ENCODE data around the gene PNP.
A peak's percentile ranks its signal among the peaks of the same experiment; 100 is the strongest.

The PNP gene

DNA sequence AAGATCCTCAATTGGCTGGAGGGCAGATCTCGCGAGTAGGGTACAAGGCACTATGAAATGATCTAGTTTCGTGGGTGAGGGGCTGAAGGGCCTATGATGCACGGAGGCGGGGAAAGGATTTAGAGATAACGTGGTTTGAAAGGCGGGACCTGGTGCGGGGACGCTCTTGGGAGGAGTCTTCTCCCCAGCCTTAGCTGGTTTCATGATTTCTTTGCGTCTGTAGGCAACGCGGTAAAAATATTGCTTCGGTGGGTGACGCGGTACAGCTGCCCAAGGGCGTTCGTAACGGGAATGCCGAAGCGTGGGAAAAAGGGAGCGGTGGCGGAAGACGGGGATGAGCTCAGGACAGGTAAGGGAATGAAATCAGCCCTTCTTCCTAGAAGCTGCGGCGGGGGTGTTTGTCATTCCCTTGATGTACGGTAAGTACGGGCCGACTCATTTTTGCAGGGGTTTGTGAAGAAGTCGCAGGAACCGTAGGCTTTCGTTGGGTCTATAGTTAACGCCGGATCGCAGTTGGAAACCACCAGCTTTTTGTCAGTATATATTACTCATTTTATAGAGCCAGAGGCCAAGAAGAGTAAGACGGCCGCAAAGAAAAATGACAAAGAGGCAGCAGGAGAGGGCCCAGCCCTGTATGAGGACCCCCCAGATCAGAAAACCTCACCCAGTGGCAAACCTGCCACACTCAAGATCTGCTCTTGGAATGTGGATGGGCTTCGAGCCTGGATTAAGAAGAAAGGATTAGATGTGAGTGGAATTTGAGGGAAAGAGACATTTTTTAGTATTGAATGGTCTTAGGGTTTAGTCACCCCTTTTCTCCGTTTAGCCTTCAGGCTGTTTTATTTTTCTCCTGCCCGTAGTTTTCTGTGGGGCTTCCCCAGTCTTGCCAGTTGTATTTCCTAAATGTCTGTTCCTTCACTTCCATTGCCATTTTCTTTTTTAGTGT lies 13.6 kb upstream of the PNP start:
- DNase-seq: no peak

DNA sequence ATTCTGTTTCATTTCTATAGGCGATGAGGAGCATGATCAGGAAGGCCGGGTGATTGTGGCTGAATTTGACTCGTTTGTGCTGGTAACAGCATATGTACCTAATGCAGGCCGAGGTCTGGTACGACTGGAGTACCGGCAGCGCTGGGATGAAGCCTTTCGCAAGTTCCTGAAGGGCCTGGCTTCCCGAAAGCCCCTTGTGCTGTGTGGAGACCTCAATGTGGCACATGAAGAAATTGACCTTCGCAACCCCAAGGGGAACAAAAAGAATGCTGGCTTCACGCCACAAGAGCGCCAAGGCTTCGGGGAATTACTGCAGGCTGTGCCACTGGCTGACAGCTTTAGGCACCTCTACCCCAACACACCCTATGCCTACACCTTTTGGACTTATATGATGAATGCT lies 12.2 kb upstream of the PNP start:
- no peak for DNase-seq

DNA sequence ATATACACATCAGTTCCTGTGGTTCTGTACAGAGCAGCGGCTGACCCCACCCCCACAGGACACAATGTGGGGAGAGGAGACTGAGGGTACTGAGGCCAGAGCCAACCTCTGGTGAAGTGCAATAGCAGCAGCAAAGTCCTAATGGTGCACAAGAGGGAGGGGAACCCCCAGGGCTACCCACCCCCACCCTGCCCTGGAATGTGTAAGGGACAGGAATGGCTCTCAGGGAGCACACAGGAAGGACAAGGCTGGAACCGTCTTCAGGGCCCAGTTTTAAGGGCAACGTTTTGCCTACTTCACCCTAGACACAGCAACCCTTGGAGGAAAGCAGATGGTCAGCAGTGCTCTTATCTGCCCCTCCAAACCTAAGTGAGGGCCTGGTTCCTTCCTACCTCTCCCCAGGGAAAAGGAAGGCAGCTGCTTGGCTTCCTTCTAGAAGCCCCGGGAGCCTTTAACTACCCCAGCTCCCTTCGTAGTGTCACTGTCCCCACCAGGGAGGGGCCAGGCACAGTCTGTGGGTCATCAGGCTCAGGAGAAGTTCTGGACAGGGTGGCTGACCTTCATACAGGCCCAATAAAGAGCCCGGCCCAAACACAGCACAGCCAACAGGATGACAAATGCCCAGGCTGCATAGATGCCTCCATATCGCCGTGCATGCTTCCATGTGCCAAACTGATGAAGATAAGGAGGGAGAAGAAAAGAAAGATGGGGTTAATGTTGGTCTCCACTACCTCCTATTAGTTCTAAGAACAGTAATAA lies 11.0 kb upstream of the PNP start:
- DNase-seq: no peak

DNA sequence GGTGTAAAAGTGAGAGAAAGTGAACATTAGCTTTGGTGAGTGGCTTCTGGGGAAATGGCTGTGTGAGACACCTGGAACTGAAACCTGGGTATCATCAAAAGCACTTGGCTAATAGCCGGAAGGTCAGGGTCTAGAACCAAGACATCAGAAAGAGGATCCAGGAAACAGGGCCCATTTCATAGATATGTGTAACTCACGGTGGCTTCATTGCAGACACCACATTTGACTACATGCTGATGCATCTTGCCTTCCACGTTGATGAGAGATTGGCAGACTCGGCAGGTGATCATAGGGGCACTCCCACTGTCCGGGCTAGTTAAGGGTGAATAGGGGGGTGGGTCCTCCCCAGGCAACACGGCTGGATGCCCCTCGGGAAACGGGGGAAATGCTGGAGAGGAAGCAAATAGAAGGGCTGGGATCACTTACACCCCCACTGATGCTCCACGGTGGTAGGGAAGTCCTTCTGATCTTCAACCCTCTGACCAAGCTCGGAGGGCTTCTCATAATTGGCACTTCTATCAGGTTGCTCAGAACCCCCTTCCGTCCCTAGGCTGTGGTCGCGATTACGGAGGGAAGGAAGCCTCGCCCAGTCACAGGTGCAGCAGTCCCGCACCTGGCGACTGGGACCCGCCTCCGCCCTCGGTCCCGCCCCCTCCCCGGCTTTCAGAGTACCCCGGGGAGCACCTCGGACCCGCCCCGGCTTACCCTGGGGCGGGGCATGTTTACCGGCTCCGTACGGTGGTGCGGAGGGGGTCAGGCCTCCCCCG lies 8.6 kb upstream of the PNP start:
- peak; percentile 79 for DNase-seq

DNA sequence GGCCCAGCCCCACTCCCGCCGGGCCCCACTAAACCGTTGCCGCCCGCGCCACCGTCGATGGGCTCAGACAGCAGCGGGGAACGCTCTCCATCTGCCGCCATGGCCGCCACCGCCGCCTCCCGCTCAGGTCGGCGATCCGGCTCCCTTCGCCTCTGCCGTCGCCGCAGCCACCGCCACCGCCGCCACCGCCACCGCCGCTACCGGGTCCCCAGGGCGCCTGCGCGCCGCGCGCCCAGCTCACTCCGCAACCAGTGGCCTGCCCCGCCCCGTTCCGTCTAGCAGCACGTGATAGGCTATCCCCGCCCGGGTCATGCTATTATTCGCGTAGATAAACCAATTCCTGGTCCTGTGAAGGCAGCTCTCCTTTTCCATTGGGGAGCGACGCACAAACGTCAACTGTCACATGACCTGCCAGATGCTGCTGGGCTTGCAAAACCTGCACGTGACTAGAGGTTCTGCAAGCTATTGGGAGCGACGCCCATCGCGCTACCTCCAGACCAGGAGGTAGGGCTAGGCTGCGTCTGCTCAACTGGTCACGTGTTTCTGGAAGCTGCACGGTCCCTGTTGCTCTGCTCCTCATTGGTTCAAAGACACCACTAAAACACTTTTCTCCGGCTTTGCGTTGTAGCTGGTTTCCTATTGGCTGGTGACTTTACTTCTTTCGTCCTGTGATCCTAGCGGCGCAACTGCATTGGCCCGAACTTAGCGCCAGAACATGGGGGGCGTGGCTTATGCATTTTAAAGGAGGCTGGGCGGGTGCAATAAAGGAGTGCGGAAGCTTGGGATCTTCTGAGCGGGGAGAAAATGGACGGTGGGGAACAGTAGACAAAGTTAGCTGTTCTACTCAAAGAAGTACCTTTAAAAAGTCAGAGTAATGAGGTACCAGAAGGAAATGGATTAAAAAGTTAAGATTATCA lies 7.7 kb upstream of the PNP start, which contains the start of gene PIP4P1:
Gene PIP4P1 (minus strand): TSS at position 210 of the 917 bp plus-strand sequence. CDS start 109 bp downstream, at position 101.
- peak; percentile 99 for DNase-seq

DNA sequence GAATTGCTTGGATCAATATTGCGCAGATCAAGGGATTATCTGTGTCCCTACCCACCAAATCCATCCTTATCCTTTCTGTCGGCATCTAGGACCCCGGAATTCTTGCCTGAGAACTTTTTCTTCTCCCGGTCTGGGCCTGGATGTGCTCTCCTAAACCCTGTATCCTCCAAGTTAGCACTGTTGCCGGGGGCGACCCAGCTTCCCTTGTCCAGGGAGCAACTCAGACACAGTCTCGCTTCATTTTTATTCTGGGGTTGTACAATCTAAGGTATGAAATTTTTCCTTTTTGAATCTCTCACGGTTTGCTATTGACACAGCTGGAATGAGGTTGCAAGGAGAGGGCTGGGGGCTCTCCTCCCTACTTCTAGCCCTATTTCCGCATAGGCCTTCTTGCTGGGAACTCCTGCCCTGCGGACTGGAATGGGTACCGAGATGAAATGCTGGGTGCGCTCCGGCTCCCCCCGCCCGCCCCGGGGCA lies 403 bp upstream of the PNP start:
- no peak for DNase-seq

DNA sequence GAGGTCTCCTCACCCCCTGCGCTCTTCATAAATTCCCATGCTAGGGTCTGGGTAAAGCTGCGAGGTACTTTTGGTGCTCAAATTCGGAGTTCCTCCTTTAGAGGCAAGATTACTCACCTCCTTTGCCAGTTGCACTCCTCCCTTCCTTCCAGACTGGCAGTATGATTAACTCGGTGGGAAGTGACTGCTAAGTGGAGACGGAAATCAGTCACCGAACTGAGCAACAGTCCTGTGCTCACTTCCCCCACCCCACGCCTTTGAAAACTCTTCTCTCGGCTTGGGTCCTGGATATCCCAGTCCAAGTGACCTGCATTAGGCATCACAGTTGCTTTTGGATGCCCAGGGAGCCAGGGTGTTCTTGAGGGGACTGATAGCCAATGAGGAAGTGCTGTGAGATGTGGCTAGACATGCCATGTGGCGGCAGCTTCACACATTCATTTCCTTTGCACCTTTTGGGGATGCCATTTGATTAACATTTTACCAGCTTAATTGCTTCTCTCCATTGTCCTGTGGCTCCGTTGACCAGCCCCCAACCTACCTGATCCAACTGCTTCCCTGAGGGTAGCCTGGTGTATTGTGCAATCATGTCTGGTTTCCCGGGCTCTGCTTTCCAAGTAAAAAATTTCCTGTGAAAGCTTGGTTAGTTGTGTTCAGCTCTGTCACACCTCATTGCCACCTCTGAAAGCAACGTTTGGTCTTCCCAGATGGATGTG lies 840 bp downstream of the PNP start:
- peak; percentile 57 for DNase-seq

DNA sequence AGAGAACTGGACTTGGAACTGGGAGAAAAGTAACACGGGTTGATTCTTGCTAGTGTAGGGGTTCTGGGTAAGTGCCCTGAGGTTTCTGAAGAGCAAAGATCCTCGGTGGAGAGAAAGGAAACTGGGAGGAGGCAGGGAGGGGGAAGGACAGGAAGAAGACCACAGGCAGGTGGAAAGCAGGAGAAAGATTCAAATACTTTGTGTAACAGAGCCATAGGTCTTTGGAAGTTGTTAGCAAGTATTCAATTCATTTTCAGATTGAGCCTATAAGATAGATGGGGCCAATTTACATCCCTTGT lies 1.3 kb downstream of the PNP start:
- DNase-seq: no peak

DNA sequence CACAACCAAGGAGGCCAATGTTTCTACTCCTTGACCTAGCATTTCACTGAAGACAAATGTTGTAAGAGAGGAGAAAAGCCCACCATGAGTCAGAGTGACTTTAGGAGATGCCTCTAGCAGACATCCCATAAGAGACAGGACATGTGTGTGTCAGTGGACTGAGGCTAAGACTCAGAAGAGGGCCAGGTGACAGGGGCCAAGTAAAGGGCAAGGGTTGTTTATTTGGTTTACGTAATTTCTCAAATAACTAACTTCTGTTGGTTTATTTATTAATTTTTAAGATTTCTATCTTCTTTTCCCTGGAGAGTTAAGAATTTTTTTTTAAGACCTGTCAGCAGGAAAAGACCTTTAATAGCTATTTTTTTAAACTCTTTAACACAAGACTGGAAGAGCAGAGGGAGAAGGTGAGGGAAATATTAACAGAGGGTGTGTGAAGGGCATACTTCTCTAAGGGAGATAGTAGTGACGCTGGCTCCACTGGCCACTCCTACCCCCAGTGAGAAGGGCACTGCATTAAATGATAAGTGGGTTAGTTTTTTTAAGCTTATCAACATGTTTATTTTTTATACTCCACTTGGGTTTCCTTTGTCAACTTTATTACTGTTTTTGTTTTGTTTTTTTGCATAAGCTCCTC lies 3.4 kb downstream of the PNP start:
- no peak for DNase-seq

DNA sequence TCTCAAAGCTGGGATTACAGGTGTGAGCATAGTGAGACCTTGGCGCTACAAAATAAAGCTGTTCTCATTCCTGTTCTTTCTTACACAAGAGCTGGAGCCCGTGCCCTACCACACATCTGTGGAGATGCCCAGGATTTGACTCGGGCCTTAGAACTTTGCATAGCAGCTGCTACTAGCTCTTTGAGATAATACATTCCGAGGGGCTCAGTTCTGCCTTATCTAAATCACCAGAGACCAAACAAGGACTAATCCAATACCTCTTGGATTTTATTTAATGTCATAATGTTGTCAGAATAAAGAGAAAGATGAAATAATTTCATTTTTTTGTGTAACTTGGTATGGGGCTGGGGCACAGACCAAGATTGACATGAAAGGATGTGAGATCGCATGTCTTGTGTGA lies 7.6 kb downstream of the PNP start:
- DNase-seq: no peak

DNA sequence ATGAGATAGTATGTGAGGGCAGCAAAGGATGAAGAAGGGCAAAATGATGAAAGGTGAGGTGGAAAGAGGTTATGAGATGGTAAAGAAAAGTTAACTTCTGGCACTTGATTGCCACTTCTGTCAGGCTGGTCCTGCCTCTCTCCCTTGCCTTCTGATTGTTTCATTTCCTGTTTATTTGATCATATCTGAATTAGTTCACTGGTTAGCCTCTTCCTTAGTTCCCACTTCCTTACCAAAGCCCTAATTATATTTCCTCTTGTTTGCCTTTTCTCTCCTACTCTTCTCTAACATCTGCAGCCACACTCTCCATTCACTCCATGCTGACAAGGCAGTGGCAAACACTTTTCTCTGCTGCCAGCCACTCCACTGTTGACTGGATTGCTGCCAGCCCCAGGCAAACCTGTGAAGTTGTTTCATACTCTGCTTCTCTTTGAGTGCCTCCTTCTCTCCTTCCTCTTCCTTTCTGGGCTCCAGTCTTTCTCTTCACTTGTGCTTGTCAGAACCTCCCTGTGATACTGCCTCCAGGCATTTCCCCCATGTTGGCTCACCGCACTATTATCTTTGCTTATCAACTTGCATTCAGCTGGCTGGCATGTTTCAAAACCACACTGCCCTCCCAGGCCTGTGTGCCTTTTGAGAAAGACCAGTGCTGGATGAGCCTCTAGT lies 8.1 kb downstream of the PNP start:
- DNase-seq: peak; percentile 51

DNA sequence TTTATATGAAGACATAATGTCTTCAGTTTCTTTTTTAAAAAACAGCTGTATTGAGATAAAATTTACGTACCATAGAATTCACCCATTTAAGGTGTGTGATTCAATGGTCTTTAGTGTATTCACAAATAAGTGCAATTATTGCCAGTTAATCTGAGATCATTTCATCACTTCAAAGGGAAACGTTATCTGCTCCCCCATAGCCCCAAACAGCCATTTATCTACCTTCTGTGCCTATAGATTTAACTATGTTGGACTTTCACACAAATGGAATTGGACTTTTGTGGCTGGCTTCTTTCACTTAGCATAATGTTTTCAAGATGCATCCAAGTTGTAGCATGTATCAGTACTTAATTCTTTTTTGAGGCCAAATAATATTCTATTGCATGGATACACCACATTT lies 9.7 kb downstream of the PNP start:
- no peak for DNase-seq

DNA sequence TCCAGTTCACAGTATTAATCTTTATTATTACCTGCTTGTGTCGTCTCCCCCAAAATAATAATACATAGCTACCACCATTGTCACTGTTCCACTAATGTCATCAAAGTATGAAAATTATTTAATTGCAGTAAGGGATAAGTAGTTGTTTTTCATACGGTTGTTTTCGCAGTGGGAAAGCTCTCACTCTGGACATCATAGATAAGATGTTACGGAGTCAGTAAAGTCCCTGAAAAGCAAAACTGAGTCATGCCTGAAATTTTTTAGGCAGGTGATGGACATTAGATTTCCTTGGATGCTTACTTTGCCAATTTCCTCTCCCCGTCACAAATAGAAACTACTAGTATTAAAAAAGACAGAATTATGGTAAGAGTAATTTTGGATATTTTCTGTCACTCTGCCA lies 13.2 kb downstream of the PNP start:
- no peak for DNase-seq

DNA sequence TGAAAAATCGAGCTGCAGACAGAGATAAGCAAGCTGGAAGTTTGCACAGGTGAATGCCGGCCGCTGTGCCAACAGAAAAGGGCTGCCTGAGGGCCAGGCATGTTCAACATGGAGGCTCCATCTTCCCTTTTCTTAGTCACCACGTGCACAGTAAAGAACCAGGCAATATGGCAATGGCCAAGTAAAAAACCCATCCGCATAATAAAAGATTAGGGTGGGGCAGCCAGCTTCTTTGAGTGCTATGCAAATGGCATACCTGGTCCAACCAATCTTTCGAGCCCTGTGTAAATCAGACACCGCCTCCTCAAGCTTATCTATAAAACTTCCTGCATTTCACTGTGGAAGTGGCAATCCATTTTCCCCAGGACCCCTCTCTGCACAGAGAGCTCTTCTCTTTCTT lies 16.7 kb downstream of the PNP start:
- no peak for DNase-seq

DNA sequence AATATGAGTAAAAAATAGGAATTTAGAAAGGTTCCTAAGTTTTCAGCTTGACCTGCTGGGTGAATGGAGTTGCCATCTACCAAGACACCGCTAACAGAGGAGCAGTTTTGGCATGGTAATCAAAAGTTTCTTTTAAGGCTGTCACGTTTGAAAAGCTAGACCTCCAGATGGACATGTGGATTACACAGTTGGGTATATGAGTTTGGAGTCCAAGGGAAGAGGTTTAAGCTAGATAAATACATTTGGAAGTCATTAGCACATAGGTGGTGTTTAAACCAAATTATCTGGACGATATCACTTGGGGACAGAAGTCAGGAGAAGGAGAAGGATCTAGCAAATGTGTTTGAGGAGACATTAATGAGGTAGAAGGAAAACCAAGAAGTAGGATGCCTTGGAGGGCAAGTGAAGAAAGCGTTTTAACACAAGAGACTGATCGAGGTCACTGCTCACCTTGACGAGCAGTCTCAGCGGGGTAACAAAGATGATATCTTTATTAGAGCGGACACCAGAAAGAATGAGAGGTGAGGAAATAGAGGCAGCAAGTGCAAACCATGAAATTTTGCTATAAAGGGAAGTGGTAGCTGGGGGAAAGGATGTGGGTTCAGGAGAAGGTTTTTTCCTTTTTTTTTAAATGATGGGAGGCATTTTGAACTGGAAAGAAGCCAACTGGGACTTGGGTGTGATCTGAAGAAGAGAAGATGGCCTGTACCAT lies 17.6 kb downstream of the PNP start:
- no peak for DNase-seq

DNA sequence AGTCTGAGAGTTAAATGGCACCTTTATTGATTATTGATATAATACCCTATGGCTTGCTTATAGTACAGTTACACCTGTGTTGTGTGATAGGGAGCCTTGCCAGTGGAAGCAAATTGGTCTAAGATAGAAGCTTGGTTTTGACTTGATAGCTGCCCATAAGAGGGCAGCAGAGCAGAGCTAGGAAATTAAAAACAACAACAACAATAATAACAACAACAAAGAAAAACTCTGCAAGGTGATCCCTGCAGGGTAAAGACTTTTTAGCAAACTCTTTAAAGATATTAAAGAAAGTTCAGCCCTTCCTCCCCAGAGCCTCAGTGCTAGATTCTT lies 18.2 kb downstream of the PNP start:
- DNase-seq: no peak

DNA sequence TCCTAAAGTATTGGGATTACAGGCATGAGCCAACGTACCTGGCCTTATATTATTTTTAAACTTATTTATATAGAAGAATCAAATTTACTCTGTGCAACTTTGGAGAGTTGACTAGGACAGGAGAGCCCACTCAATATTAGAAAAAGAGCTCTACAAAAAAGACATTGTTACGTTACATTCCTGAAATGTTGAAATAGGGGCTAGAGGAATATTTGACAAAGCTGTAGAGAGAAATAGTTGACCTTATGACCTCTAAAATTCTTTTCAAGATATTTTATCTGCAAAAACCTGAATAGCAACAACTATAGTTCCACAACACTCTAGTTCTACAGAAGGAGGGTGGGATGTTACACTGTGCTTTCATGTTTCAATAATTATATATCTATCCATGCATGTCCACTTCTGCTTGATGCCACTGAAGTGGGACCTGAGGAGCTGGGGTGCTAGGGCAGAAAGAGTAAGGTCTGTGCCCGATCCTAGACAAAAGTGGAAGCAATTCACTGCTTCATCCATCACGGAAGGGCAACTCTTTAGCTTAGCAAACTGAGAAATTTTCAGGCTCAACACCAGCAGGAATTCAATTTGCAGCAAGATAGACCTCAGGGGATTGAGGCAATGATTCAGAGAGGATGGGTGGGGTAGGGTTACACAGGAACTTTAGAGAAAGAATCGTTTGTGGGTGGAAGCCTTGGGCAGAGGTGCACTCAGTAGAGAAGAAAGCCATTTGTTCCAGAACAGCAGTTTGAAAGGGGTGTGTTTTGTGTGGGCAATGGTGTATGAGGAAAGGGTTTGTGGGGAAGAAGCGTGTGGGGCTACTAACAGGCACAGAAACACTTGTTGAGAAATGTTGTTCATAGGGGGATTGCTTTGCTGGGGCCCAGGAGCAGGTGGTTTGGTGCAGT lies 20.1 kb downstream of the PNP start:
- DNase-seq: peak; percentile 28

DNA sequence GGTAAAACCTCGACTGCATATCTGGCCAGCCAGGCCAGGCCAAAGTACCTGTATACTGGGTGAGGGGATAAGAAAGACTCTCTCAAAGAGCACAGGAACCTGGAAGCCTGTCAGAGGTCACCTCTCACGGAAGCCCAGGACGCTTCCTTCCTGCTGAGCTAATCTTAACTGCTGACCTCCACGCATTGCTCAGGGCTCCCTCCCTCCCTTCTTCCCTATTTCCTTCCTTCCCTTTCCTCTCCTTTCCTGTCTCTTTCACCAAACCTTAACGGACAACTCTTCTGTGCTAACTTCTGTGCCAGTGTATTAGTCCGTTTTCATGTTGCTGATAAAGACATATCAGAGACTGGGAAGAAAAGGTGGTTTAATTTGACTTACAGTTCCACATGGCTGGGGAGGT lies 21.4 kb downstream of the PNP start:
- no peak for DNase-seq

DNA sequence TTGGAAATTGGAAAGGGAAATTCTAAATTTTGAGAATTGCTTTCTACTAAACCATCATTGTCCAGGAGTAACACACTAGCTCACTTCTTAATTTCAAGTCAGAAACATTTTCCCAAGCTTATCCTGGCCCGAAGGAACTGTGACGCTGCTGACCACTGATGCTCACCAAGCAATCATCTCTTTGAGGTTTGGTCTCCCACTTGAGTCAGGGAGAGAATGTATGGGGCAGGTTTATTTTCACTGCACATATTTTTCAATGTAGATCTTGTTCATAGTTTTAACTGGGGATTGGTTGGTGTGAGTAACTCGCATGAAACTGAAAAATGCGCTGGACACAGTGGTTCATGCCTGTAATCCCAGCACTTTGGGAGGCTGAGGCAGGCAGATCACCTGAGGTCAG lies 23.3 kb downstream of the PNP start:
- no peak for DNase-seq
